GM23338 (cell line): ENCODE results near the gene TLCD4. TPM values are rescaled to one million over a fixed set of nuclear protein-coding genes. Genes with fewer than 3 reads are reported as not detected.
A peak's percentile ranks its signal among the peaks of the same experiment; 100 is the strongest.

Experiments
- ATAC-seq: fragments of 200-7000 bp; cut with Tn5 transposase; 3 replicates; pipeline ENCODE4 v1.9.1; 2020
- DNase-seq: peaks from one replicate; pipeline ENCODE4 v3.0.0-alpha.2; 2015; ENCODE audit warnings: low spot score
- H2AFZ ChIP-seq: fragments of 200-600 bp; sonication (generic); 2 replicates; pipeline ENCODE4 v1.8.0; 2016; ENCODE audit warnings: antibody characterized with exemption, mild to moderate bottlenecking, moderate library complexity
- H3F3A ChIP-seq: fragments of 200-600 bp; sonication (generic); replicated peaks from 2 replicates; pipeline ENCODE4 v1.8.0; 2017; ENCODE audit warnings: antibody characterized with exemption, mixed run types, low read depth
- H3K27ac ChIP-seq: fragments of 200-600 bp; sonication (generic); 2 replicates; pipeline ENCODE4 v1.6.1; 2016; ENCODE audit warnings: low read depth
- H3K27me3 ChIP-seq: fragments of 200-600 bp; sonication (generic); 2 replicates; pipeline ENCODE4 v1.8.0; 2016; ENCODE audit warnings: mild to moderate bottlenecking, mixed run types, moderate library complexity; ENCODE audit not compliant: insufficient read depth
- H3K36me3 ChIP-seq: fragments of 200-600 bp; sonication (generic); 2 replicates; pipeline ENCODE4 v1.8.0; 2016; ENCODE audit warnings: mild to moderate bottlenecking; ENCODE audit not compliant: insufficient read depth
- H3K4me1 ChIP-seq: fragments of 200-600 bp; sonication (generic); 2 replicates; pipeline ENCODE4 v1.8.0; 2016; ENCODE audit warnings: mild to moderate bottlenecking, moderate library complexity; ENCODE audit not compliant: insufficient read depth
- H3K4me2 ChIP-seq: fragments of 200-600 bp; sonication (generic); 2 replicates; pipeline ENCODE4 v1.7.1; 2017; ENCODE audit warnings: mixed run types
- H3K4me3 ChIP-seq: fragments of 200-600 bp; sonication (generic); 2 replicates; pipeline ENCODE4 v1.6.1; 2016; ENCODE audit warnings: mixed run types
- H3K79me2 ChIP-seq: fragments of 200-600 bp; sonication (generic); replicated peaks from 2 replicates; pipeline ENCODE4 v1.8.0; 2017; ENCODE audit warnings: mild to moderate bottlenecking; ENCODE audit not compliant: insufficient read depth
- H3K9me2 ChIP-seq: fragments of 200-600 bp; sonication (generic); 2 replicates; pipeline ENCODE4 v1.8.0; 2017; ENCODE audit not compliant: insufficient read depth
- H4K20me1 ChIP-seq: fragments of 200-600 bp; sonication (generic); replicated peaks from 2 replicates; pipeline ENCODE4 v1.8.0; 2017; ENCODE audit warnings: mild to moderate bottlenecking; ENCODE audit not compliant: insufficient read depth
- H3K27ac Mint-ChIP-seq: 2 replicates; pipeline ENCODE4 v1.8.0; 2020; ENCODE audit warnings: inconsistent platforms, mild to moderate bottlenecking, moderate library complexity, mixed read lengths
- H3K27me3 Mint-ChIP-seq: 3 replicates; pipeline ENCODE4 v1.8.0; 2022; ENCODE audit warnings: low read depth, mild to moderate bottlenecking, moderate library complexity, mixed read lengths, inconsistent platforms; ENCODE audit not compliant: insufficient read depth, poor library complexity
- H3K36me3 Mint-ChIP-seq: 3 replicates; pipeline ENCODE4 v1.8.0; 2021; ENCODE audit warnings: low read depth, mild to moderate bottlenecking, inconsistent platforms, moderate library complexity, mixed read lengths
- H3K4me1 Mint-ChIP-seq: 3 replicates; pipeline ENCODE4 v1.8.0; 2020; ENCODE audit warnings: mild to moderate bottlenecking, inconsistent platforms, mixed read lengths
- H3K4me3 Mint-ChIP-seq: 3 replicates; pipeline ENCODE4 v1.8.0; 2021; ENCODE audit warnings: moderate library complexity, mild to moderate bottlenecking, inconsistent platforms, mixed read lengths
- H3K9me3 Mint-ChIP-seq: 3 replicates; pipeline ENCODE4 v1.8.0; 2020; ENCODE audit warnings: moderate library complexity, mild to moderate bottlenecking, inconsistent platforms, mixed read lengths
- CREB1 ChIP-seq: fragments of 250-450 bp; sonication (Bioruptor Pico); IDR thresholded peaks from 2 replicates; pipeline ENCODE4 v1.5.0; 2020; ENCODE audit warnings: low read depth, mild to moderate bottlenecking, moderate library complexity
- CTCF ChIP-seq, 2 experiments: fragments of 200-600 bp in 1 of 2; sonication (generic) in 1 of 2; conservative IDR thresholded peaks; 2 replicates each; pipeline versions ENCODE4 v1.5.1 to v1.6.1; 2016 to 2017; ENCODE audit warnings: antibody characterized with exemption in 2 of 2, low read depth in 2 of 2, mild to moderate bottlenecking in 2 of 2, moderate library complexity in 1 of 2
- ETS1 ChIP-seq: IDR thresholded peaks from 2 replicates; pipeline ENCODE4 v1.6.1; 2016; ENCODE audit warnings: antibody characterized with exemption
- EZH2 ChIP-seq: fragments of 200-600 bp; sonication (generic); IDR thresholded peaks from one replicate; pipeline ENCODE4 v1.8.0; 2017; ENCODE audit warnings: antibody characterized with exemption, mild to moderate bottlenecking, low read depth; ENCODE audit not compliant: unreplicated experiment
- EZH2phosphoT487 ChIP-seq: fragments of 200-600 bp; sonication (generic); IDR thresholded peaks from one replicate; pipeline ENCODE4 v1.8.1; 2018; ENCODE audit warnings: antibody characterized with exemption; ENCODE audit not compliant: unreplicated experiment
- JUNB ChIP-seq: IDR thresholded peaks from one replicate; pipeline ENCODE4 v1.6.1; 2016; ENCODE audit warnings: antibody characterized with exemption; ENCODE audit not compliant: unreplicated experiment
- NANOG ChIP-seq: IDR thresholded peaks from 2 replicates; pipeline ENCODE4 v1.6.1; 2016; ENCODE audit warnings: antibody characterized with exemption, borderline replicate concordance
- POLR2AphosphoS5 ChIP-seq: IDR thresholded peaks from 2 replicates; pipeline ENCODE4 v1.6.1; 2016; ENCODE audit warnings: antibody characterized with exemption, low read depth
- REST ChIP-seq: IDR thresholded peaks from one replicate; pipeline ENCODE4 v1.6.1; 2018; ENCODE audit warnings: antibody characterized with exemption; ENCODE audit not compliant: unreplicated experiment
- STAT1 ChIP-seq: IDR thresholded peaks from one replicate; pipeline ENCODE4 v1.6.1; 2016; ENCODE audit warnings: antibody characterized with exemption; ENCODE audit not compliant: unreplicated experiment
- ZNF114 ChIP-seq: fragments of 250-450 bp; sonication (Bioruptor Pico); IDR thresholded peaks from 2 replicates; pipeline ENCODE4 v1.5.0; 2020; ENCODE audit warnings: mild to moderate bottlenecking, moderate library complexity
- ZNF331 ChIP-seq: fragments of 250-450 bp; sonication (Bioruptor Pico); IDR thresholded peaks from 2 replicates; pipeline ENCODE4 v1.5.0; 2020; ENCODE audit warnings: low read depth, mild to moderate bottlenecking, moderate library complexity
- ZNF462 ChIP-seq: fragments of 250-450 bp; sonication (Bioruptor Pico); IDR thresholded peaks from 2 replicates; pipeline ENCODE4 v1.5.0; 2020; ENCODE audit warnings: mild to moderate bottlenecking, moderate library complexity
- polyA plus RNA-seq: library from polyadenylated mRNA; unstranded; fragments of >200 nt; fragmentation: Nextera tagmentation; extraction: Ambion mirVana; gene quantifications from 2 replicates; pipeline ENCODE4 v1.2.1, GENCODE V29; 2016
- total RNA-seq: library from RNA; depleted of rRNA; stranded (reverse); fragments of >200 nt; shearing (Covaris generic); gene quantifications from 2 replicates; pipeline ENCODE4 v1.2.3, GENCODE V29; 2014

TLCD4 gene
- total and polyA plus RNA-seq, 2 experiments from 2014 or later = 3.5 to 4.2 TPM

GRCh38 chr1:95095833-95096217 lies 21.3 kb upstream of the TLCD4 start (continued):
- TF ChIP-seq EZH2phosphoT487 (no peak), REST (no peak), ZNF331 (CRISPR knock-in tag) (no peak), EZH2 (no peak), NANOG (no peak), ZNF114 (no peak)

GRCh38 chr1:95096218-95096841 lies 20.8 kb upstream of the TLCD4 start:
- no peaks in the 10 kb centered on the region for H3K36me3 Mint-ChIP-seq
- DNase-seq (no peak), ATAC-seq (no peak)
- H3K4me3 ChIP-seq = no peak overlapping the region
- H3K4me2 ChIP-seq = no peak overlapping the region
- H3K4me3 Mint-ChIP-seq = no peak overlapping the region
- peak overlapping the region; percentile 89 for H2AFZ ChIP-seq
- H3K36me3 ChIP-seq = no peaks in the 10 kb centered on the region
- no peaks in the 10 kb centered on the region for H3F3A ChIP-seq
- no peaks in the 10 kb centered on the region; the same call in 2 of the 3 replicates for H3K4me1 Mint-ChIP-seq
- H4K20me1 ChIP-seq = no peaks in the 10 kb centered on the region
- no peaks in the 10 kb centered on the region for H3K27me3 Mint-ChIP-seq
- H3K4me1 ChIP-seq = no peaks in the 10 kb centered on the region
- no peak overlapping the region for H3K27ac Mint-ChIP-seq
- H3K27ac ChIP-seq = no peak overlapping the region
- no peaks in the 10 kb centered on the region for H3K9me3 Mint-ChIP-seq
- 0 out of 2 replicates have a peak, but pooled peaks cover 3% of the 10 kb centered on the region for H3K9me2 ChIP-seq
- H3K27me3 ChIP-seq = no peaks in the 10 kb centered on the region
- no peaks in the 10 kb centered on the region for H3K79me2 ChIP-seq
- TF ChIP-seq CTCF (conservative IDR thresholded peaks at IDR 0.05; ENCODE audit: low read depth in 2 of 2) (no peak), EZH2phosphoT487 (no peak), EZH2 (no peak), CREB1 (CRISPR knock-in tag) (no peak), ZNF114 (no peak), JUNB (no peak), ZNF462 (CRISPR knock-in tag) (no peak), NANOG (no peak), ZNF331 (CRISPR knock-in tag) (no peak), STAT1 (no peak), POLR2AphosphoS5 (no peak), ETS1 (no peak)
